Measurements from ENCODE around the gene MRAS.

The MRAS gene

GRCh38 chr3:138347960-138348753 is at the start of gene MRAS:
Gene MRAS (plus strand): TSS chr3:138348579. CDS start chr3:138372884, 24,305 bp downstream.
- DNase-seq = peak; percentile 50

- DNase-seq = no peak
Observed at GRCh38 chr3:138300647-138301046, 47.7 kb upstream of the MRAS start.

DNA sequence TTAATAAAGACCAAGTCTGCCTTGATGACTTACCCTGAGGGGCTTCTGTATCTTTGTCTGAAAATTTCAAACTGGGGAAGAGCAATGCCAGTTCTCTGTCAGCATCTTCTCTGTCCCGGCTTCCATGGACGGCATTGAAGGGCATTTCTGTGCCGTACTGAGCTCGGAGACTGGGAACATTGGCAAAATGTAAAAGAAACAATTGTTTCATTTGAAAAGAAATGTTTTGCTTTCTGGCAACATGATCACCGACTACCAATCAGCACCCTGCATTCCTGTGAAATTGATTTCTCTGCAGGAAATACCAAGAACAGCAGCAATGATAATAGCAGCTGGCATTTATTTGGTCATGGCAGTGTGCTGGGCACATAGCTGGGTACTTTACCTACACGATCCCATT is 44.9 kb upstream of the MRAS start:
- no peak for DNase-seq

- no peak for DNase-seq
Observed at GRCh38 chr3:138307899-138308298, 40.5 kb upstream of the MRAS start.

DNA sequence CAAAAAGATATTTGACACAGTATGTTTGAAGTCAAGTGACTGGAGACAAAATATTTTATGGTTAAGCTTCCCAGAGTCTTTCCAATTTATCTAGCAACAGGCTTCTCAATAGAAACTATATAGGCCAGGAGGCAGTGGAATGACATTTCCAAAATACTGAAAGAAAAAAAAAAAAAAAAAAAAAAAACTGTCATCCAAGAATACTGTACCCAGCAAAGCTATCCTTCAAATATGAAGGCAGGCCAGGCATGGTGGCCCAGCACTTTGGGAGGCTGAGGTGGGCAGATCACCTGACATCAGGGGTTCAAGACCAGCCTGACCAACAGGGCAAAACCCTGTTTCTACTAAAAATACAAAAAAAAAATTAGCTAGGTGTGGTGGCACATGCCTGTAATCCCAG is 39.6 kb upstream of the MRAS start:
- DNase-seq = no peak

DNA sequence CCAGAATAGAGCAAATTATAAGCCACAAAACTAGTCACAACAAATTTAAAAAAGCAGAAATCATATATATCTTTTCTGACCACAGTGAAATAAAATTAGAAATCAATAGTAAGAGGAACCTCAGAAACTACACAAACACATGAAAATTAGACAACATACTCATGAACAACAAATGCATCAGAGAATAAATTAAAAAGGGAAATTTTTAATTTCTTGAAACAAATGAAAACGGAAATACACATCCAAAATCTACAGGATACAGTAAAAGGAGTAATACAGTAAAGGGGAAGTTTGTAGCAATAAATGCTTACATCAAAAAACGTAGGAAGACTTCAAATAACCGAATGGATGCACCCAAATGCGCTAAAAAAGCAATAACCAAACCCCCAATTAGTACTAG is 37.9 kb upstream of the MRAS start:
- no peak for DNase-seq

DNA sequence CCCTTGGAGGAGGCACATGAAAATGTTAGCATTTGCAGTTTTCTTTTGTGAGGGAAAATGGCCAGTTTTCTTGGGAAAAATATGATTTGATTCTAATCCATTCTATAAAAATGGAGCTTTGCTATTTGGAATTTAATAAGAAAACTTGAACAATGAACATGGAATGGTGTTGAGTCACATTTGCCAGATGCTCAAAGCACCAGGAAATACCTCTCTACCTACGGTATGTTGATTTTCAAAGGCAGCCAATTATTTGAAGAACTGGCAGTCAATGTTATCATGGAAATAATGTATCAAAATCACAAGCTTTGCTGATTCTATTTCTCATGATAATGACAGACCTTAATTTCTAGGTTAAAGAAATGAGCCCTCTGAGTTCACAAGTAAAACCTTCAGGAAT is 33.6 kb upstream of the MRAS start:
- DNase-seq = no peak

GRCh38 chr3:138317687-138318086 is 30.7 kb upstream of the MRAS start:
- no peak for DNase-seq

DNA sequence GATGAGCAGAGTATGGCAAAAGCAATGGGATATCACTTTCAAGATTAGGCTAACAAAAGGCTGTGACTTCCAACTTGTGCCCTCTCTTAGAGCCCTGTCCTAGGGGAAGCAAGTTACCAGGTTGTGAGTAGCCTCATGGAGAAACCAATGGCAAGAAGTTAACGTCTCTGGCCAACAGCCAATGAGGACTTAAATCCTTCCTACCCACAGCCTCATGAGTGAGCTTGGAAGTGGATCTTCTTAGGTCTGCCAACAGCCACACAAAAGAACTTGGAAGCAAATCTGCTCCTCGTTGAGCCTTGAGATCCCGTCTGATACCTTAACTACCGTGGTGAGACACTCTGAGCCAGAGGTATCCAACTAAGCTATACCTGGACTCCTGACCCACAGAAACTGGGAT is 24.4 kb upstream of the MRAS start:
- DNase-seq = no peak

GRCh38 chr3:138325990-138326389 is 22.4 kb upstream of the MRAS start:
- DNase-seq = peak; percentile 32

- no peak for DNase-seq
Observed at GRCh38 chr3:138326866-138327595, 21.3 kb upstream of the MRAS start.

DNA sequence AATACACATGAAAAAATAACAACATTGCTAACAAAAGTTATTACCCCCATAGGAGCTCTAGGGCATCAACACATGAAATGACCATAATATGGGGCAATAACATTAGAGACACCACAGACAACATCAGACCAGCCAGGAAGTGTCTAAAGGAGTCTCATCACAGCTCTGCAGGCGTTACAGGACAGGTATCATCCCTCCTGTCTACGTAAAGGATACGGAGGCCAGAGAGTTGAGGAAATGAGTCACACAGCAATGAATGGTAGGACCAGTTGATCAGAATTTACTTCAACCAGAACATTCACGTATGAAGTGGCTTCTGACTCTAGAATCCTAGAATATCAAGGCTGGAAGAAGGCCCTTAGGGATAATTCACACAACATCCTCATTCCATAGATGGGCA is 20.5 kb upstream of the MRAS start:
- DNase-seq = no peak

DNA sequence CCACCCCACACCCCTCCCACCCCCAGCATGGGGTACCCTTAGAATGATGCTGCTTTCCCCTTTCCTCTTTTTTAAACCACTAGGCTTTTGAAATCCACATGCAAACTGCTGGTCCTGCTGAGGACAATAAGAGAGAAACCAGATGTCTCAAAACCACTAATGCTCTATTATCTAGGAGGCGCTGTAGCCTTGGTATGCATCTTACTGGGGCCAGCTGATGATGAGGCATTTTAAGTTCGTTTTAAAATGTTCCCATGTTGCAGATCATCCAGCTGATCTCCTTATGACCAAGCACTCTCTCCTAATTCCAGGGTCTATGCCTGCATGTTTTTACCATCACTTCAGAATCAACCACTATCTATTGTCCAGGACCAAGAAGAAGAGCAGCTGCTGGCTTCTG is 20.0 kb upstream of the MRAS start:
- DNase-seq = no peak

- DNase-seq = peak; percentile 94
Observed at GRCh38 chr3:138329127-138329983, 19.0 kb upstream of the MRAS start, which contains the start of gene NME9. Gene NME9 (minus strand): TSS chr3:138329851. CDS start chr3:138329335, 516 bp downstream.

GRCh38 chr3:138329984-138330293 is 18.4 kb upstream of the MRAS start:
- DNase-seq = no peak

DNA sequence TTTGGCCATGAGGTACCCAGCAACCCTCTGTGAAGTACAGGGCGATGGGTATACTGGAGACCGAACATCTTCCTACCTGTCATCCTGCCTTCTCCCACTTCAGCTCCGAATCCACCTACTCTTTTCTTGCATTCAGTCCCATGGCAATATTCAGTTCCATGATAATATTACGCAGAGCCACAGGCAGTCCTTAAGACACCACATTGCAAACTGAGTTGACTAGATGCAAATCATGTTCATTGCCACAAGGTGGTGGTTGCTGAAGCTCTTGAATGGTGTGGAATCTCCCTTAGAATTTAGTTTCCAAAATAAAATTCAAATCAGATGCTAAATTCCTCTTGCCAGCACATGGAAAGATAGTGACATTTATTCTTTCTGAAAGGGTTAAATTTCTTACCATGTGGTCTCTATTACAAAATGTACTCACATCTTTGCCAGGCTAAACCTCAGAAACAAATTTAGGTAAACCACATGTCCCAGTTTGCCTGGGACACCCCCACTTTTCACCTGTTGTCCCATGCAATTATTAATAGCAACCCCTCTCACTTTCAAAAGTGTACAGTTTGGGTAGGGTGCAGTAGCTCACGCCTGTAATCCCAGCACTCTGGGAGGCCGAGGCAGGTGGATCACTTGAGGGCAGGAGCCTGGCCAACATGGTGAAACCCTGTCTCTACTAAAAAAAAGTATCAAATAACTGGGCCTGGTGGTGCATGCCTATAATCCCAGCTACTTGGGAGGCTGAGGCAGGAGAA is 17.1 kb upstream of the MRAS start:
- DNase-seq = no peak

- no peak for DNase-seq
Observed at GRCh38 chr3:138332472-138333073, 15.8 kb upstream of the MRAS start.

GRCh38 chr3:138334608-138335007 is 13.8 kb upstream of the MRAS start:
- no peak for DNase-seq

GRCh38 chr3:138336454-138336999 is 11.9 kb upstream of the MRAS start:
- DNase-seq = no peak

DNA sequence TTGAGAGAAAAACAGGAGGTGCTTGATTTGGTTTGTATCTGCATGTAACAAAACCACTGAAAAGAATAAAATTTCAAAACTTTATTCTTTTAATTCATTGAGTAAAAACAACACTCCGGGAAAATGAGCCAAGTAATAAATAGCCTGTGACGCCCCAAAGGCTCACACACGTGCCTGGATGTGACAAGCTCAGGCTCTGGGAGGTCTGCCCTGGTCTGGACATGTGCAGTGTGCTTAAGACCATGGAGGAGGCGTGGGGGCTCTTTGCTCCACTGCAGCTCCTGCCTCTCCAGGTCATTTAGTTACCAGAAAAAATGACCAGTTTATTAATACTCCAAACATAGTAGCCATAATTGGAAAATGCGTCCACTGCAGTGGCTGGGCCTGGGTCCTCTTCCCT is 10.1 kb upstream of the MRAS start:
- no peak for DNase-seq

DNA sequence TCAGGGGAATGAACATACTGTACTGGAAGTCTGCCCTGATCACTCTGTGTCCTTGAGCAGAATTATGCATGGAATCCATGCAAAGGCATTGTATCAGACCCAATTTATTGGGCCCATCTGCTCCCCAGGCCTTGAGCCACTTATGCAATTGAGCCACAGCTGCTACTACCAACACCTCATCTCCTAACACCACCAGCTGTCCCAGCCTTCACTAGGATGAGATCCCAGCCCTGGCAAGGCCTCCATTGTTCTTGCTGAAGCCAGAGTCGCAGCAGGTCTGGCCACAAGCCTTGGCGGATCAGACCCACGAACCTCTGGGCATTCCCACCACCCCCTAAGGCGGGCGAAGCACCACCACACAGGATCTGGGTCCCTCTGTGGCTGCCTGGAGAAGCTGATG is 9.6 kb upstream of the MRAS start:
- DNase-seq = peak; percentile 95

- no peak for DNase-seq
Observed at GRCh38 chr3:138340511-138340910, 7.9 kb upstream of the MRAS start.

Data from DMS 273 treated with DMSO at 0.1 percent for 48 hours (cell line).